IMR-90 (cell line): ENCODE results near the gene SLC2A6. TPM values are rescaled to one million over a fixed set of nuclear protein-coding genes. Genes with fewer than 3 reads are reported as not detected.
A peak's percentile ranks its signal among the peaks of the same experiment; 100 is the strongest.

Experiments
- ATAC-seq: fragments of 200-7000 bp; cut with Tn5 transposase; 2 replicates; pipeline ENCODE4 v1.9.1; 2020; ENCODE audit warnings: low read depth, mild to moderate bottlenecking, moderate library complexity
- BruUV-seq: library from RNA; stranded (reverse); fragments of 400-500 nt; replicated peaks from 2 replicates; lab custom pipeline; 2021; lab: Mats Ljungman, UMichigan
- CTCF ChIA-PET: fragments of 300-600 bp; formaldehyde crosslinking; extraction: SDS; loops from one replicate; lab custom pipeline; 2021; ENCODE audit warnings: antibody characterized with exemption; lab: Yijun Ruan, JAX
- POLR2A ChIA-PET: fragments of 300-600 bp; sonication (Branson Sonifier 250); formaldehyde crosslinking; loops from one replicate; lab custom pipeline; 2022; ENCODE audit warnings: antibody characterized with exemption; ENCODE audit not compliant: unreplicated experiment; lab: Charles Lee
- DNase-seq: peaks from one replicate; pipeline ENCODE4 v3.0.0; 2013
- H2AFZ ChIP-seq: replicated peaks from 2 replicates; pipeline ENCODE3; 2013; ENCODE audit warnings: low read length, mild to moderate bottlenecking; ENCODE audit not compliant: poor library complexity
- H2AK5ac ChIP-seq: 2 replicates; pipeline ENCODE4 v1.6.1; 2013; ENCODE audit warnings: low read depth, low read length, inconsistent platforms
- H2AK9ac ChIP-seq: replicated peaks from 2 replicates; pipeline ENCODE3; 2013; ENCODE audit warnings: mild to moderate bottlenecking, low read depth, low read length, moderate library complexity; ENCODE audit not compliant: poor library complexity
- H2BK120ac ChIP-seq: 2 replicates; pipeline ENCODE4 v1.6.1; 2013; ENCODE audit warnings: low read depth, low read length, inconsistent platforms
- H2BK15ac ChIP-seq: 3 replicates; pipeline ENCODE4 v1.6.1; 2013; ENCODE audit warnings: low read depth, low read length, inconsistent platforms
- H2BK20ac ChIP-seq: 2 replicates; pipeline ENCODE4 v1.6.1; 2013; ENCODE audit warnings: low read depth, mild to moderate bottlenecking, inconsistent platforms, low read length, moderate library complexity
- H2BK5ac ChIP-seq: 2 replicates; pipeline ENCODE4 v1.6.1; 2013; ENCODE audit warnings: mild to moderate bottlenecking, low read depth, low read length, inconsistent platforms; ENCODE audit not compliant: poor library complexity, severe bottlenecking
- H3K14ac ChIP-seq: replicated peaks from 2 replicates; pipeline ENCODE4 v1.6.1; 2013; ENCODE audit warnings: low read depth, low read length, inconsistent platforms
- H3K18ac ChIP-seq: 2 replicates; pipeline ENCODE4 v1.6.1; 2013; ENCODE audit warnings: low read depth, low read length, control low read depth
- H3K23ac ChIP-seq: 2 replicates; pipeline ENCODE4 v1.6.1; 2013; ENCODE audit warnings: low read depth, low read length, inconsistent platforms
- H3K27ac ChIP-seq: 2 replicates; pipeline ENCODE4 v1.5.1; 2013; ENCODE audit warnings: mild to moderate bottlenecking, control low read depth, low read length; ENCODE audit not compliant: insufficient read depth
- H3K27me3 ChIP-seq: 2 replicates; pipeline ENCODE4 v1.6.1; 2013; ENCODE audit warnings: low read length; ENCODE audit not compliant: control insufficient read depth, insufficient read depth
- H3K36me3 ChIP-seq: 2 replicates; pipeline ENCODE4 v1.6.1; 2013; ENCODE audit warnings: low read length, mixed read lengths; ENCODE audit not compliant: control insufficient read depth, insufficient read depth
- H3K4ac ChIP-seq: 2 replicates; pipeline ENCODE4 v1.6.1; 2013; ENCODE audit warnings: low read depth, low read length, inconsistent platforms
- H3K4me1 ChIP-seq: 2 replicates; pipeline ENCODE4 v1.6.1; 2013; ENCODE audit warnings: low read length, mixed read lengths; ENCODE audit not compliant: control insufficient read depth, insufficient read depth
- H3K4me2 ChIP-seq: 2 replicates; pipeline ENCODE4 v1.6.1; 2013; ENCODE audit warnings: low read depth, mild to moderate bottlenecking, control low read depth, low read length, moderate library complexity
- H3K4me3 ChIP-seq: 2 replicates; pipeline ENCODE4 v1.5.1; 2013; ENCODE audit warnings: low read depth, mild to moderate bottlenecking, control low read depth, low read length, moderate library complexity; ENCODE audit not compliant: insufficient read depth
- H3K56ac ChIP-seq: 2 replicates; pipeline ENCODE4 v1.6.1; 2013; ENCODE audit warnings: low read length, inconsistent platforms; ENCODE audit not compliant: insufficient read depth; ENCODE audit errors: extremely low read depth
- H3K79me1 ChIP-seq, 2 experiments: 2 replicates each; pipeline ENCODE4 v1.6.1; 2013; ENCODE audit warnings: low read length in 2 of 2, inconsistent platforms in 1 of 2, low read depth in 1 of 2
- H3K9ac ChIP-seq: 2 replicates; pipeline ENCODE4 v1.6.1; 2013; ENCODE audit warnings: low read depth, low read length, control low read depth
- H3K9me1 ChIP-seq: 2 replicates; pipeline ENCODE4 v1.6.1; 2013; ENCODE audit warnings: low read length, inconsistent platforms; ENCODE audit not compliant: insufficient read depth
- H3K9me3 ChIP-seq: 2 replicates; pipeline ENCODE4 v1.6.1; 2013; ENCODE audit warnings: low read length; ENCODE audit not compliant: control insufficient read depth, insufficient read depth
- H4K20me1 ChIP-seq: 2 replicates; pipeline ENCODE4 v1.6.1; 2013; ENCODE audit warnings: low read length, inconsistent platforms; ENCODE audit not compliant: insufficient read depth
- H4K5ac ChIP-seq: 2 replicates; pipeline ENCODE4 v1.6.1; 2013; ENCODE audit warnings: mild to moderate bottlenecking, low read depth, low read length, control low read depth
- H4K8ac ChIP-seq, 2 experiments: 2 replicates each; pipeline ENCODE4 v1.6.1; 2013; ENCODE audit warnings: low read depth in 2 of 2, low read length in 2 of 2, control low read depth in 1 of 2, inconsistent platforms in 1 of 2
- H4K91ac ChIP-seq: 2 replicates; pipeline ENCODE4 v1.6.1; 2013; ENCODE audit warnings: low read depth, low read length, inconsistent platforms; ENCODE audit not compliant: insufficient read depth
- BHLHE40 ChIP-seq: fragments of 150-350 bp; IDR thresholded peaks from 2 replicates; pipeline ENCODE4 v1.6.1; 2016; ENCODE audit warnings: mild to moderate bottlenecking, low read depth, low read length
- CHD1 ChIP-seq: IDR thresholded peaks from 2 replicates; pipeline ENCODE4 v1.6.1; 2012; ENCODE audit warnings: low read depth, low read length, improper control_type of control experiment
- FOS ChIP-seq: fragments of 150-350 bp; IDR thresholded peaks from 2 replicates; pipeline ENCODE4 v1.6.1; 2016; ENCODE audit warnings: low read depth, low read length
- MAFK ChIP-seq: IDR thresholded peaks from 2 replicates; pipeline ENCODE4 v1.6.1; 2012; ENCODE audit warnings: low read depth, low read length, improper control_type of control experiment
- MAZ ChIP-seq: IDR thresholded peaks from 2 replicates; pipeline ENCODE4 v1.6.1; 2012; ENCODE audit warnings: low read depth, mild to moderate bottlenecking, low read length, improper control_type of control experiment, moderate library complexity, borderline replicate concordance
- MXI1 ChIP-seq: IDR thresholded peaks from 2 replicates; pipeline ENCODE4 v1.6.1; 2012; ENCODE audit warnings: low read depth, mild to moderate bottlenecking, low read length, moderate library complexity, borderline replicate concordance
- RAD21 ChIP-seq: IDR thresholded peaks from 2 replicates; pipeline ENCODE4 v1.6.1; 2012; ENCODE audit warnings: low read length, improper control_type of control experiment
- RFX5 ChIP-seq: IDR thresholded peaks from 2 replicates; pipeline ENCODE4 v1.8.0; 2012; ENCODE audit warnings: low read depth, mild to moderate bottlenecking, low read length, moderate library complexity
- WGBS, 2 experiments: methylation state at CpG; one replicate each; pipeline versions ENCODE4 v1.1.5 to v1.1.7; 2013; ENCODE audit warnings: missing lambda C conversion rate in 2 of 2; ENCODE audit not compliant: insufficient read length in 1 of 2; ENCODE audit errors: extremely low coverage in 2 of 2; 5-methylcytosine and 5-hydroxymethylcytosine counted together
- dilution Hi-C: fragments of 300-500 bp; cut with HindIII; formaldehyde crosslinking; loops from one replicate; pipeline ENCODE4 v1.14.3; 2018; ENCODE audit warnings: low sequenced_read_pairs; ENCODE audit not compliant: unreplicated experiment
- in situ Hi-C: fragments of 300-500 bp; cut with MboI; formaldehyde crosslinking; loops from 3 replicates; pipeline ENCODE4 v1.14.3; 2019; ENCODE audit warnings: low sequenced_read_pairs, inconsistent platforms, mixed read lengths
- intact Hi-C: fragments of 100-400 bp; cut with micrococcal nuclease; formaldehyde crosslinking; loops from 2 replicates; pipeline ENCODE4 v1.10.0; 2022
- polyA plus RNA-seq, 3 experiments: library from polyadenylated mRNA; depleted of rRNA; stranded (reverse); fragments of >200 nt; gene quantifications; 2 replicates each; pipeline ENCODE4 v1.2.3, GENCODE V29; 2012; ENCODE audit warnings: low replicate concordance in 1 of 3
- total RNA-seq: library from RNA; depleted of rRNA; stranded (reverse); fragments of >200 nt; gene quantifications from 2 replicates; pipeline ENCODE4 v1.2.3, GENCODE V29; 2012
- TF ChIP-seq, protein P1 (sequence below): conservative IDR thresholded peaks from 2 replicates; pipeline ENCODE4 v1.5.1; 2012; ENCODE audit warnings: mild to moderate bottlenecking, low read depth, low read length, improper control_type of control experiment

Gene SLC2A6
- total and polyA plus RNA-seq, 2 of the 4 experiments (the other 2 are of a cell fraction) = 2.9 to 8.5 TPM

GRCh38 chr9:133484671-133485437 is 6.0 kb upstream of the SLC2A6 start:
- ATAC-seq = no peak

More at GRCh38 chr9:133484671-133485437, 6.0 kb upstream of the SLC2A6 start:
- no peak overlapping the region for H2AK5ac ChIP-seq
- in situ Hi-C loops (loop anchor here (5.0 to 25.0 kb wide), 3 partner anchors 80 to 448 kb away; partner anchors contain the start of gene GTF3C5), dilution Hi-C loops (no loop called here), intact Hi-C loops (no loop called here)
- H3K27me3 ChIP-seq = peaks cover 3% of the 10 kb centered on the region; the same call in 1 of the 2 replicates
- H3K9ac ChIP-seq = no peak overlapping the region
- no peak for TF ChIP-seq FOS
- TF ChIP-seq MAFK = no peak
- no peak for TF ChIP-seq RAD21
- TF ChIP-seq MXI1 = no peak
- TF ChIP-seq RFX5 = no peak
- no peak for TF ChIP-seq MAZ
- TF ChIP-seq CHD1 = no peak
- TF ChIP-seq, protein P1, sequence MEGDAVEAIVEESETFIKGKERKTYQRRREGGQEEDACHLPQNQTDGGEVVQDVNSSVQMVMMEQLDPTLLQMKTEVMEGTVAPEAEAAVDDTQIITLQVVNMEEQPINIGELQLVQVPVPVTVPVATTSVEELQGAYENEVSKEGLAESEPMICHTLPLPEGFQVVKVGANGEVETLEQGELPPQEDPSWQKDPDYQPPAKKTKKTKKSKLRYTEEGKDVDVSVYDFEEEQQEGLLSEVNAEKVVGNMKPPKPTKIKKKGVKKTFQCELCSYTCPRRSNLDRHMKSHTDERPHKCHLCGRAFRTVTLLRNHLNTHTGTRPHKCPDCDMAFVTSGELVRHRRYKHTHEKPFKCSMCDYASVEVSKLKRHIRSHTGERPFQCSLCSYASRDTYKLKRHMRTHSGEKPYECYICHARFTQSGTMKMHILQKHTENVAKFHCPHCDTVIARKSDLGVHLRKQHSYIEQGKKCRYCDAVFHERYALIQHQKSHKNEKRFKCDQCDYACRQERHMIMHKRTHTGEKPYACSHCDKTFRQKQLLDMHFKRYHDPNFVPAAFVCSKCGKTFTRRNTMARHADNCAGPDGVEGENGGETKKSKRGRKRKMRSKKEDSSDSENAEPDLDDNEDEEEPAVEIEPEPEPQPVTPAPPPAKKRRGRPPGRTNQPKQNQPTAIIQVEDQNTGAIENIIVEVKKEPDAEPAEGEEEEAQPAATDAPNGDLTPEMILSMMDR = no peak
- TF ChIP-seq BHLHE40 = no peak
- H3K79me1 ChIP-seq = no peaks in the 10 kb centered on the region
- ChIA-PET CTCF (interaction anchor here (0.6 to 0.8 kb wide), 2 partner anchors 68 to 927 kb away, joined by 3 read pairs; no protein-coding TSS in a partner anchor), POLR2A (no interaction called here)
- H3K36me3 ChIP-seq = no peaks in the 10 kb centered on the region
- H2AK9ac ChIP-seq = no peak overlapping the region
- no peak overlapping the region for H3K27ac ChIP-seq
- H2BK15ac ChIP-seq = no peak overlapping the region
- H3K4ac ChIP-seq = no peak overlapping the region
- no peak overlapping the region for H3K14ac ChIP-seq
- H4K20me1 ChIP-seq = 0 out of 2 replicates have a peak, but pooled peaks cover 5% of the 10 kb centered on the region
- H4K8ac ChIP-seq = no peak overlapping the region
- H2AFZ ChIP-seq = peak overlapping the region; percentile 32
- no peak overlapping the region for H2BK20ac ChIP-seq
- H3K23ac ChIP-seq = no peak overlapping the region
- no peak overlapping the region for H3K18ac ChIP-seq
- H4K5ac ChIP-seq = no peak overlapping the region
- no peak overlapping the region for H3K56ac ChIP-seq
- peaks cover 2% of the 10 kb centered on the region; the same call in 1 of the 2 replicates for H3K4me1 ChIP-seq
- BruUV-seq = no TSS peak
- no peaks in the 10 kb centered on the region; the same call in 1 of the 2 replicates for H3K9me1 ChIP-seq
- H4K91ac ChIP-seq = no peak overlapping the region
- H2BK120ac ChIP-seq = no peak overlapping the region
- no peak overlapping the region for H3K4me2 ChIP-seq
- no peaks in the 10 kb centered on the region for H3K9me3 ChIP-seq
- H2BK5ac ChIP-seq = no peak overlapping the region
- no peak for DNase-seq
- no peak overlapping the region for H3K4me3 ChIP-seq
- WGBS, 2 experiments = 58% methylated on average over 4 of the region's 22 CpGs; no CpG with 5 or more reads in 1 of the 2 experiments
